HG03045 (cell line): ENCODE results near the gene ACRV1.

Experiments
- ATAC-seq: cut with Tn5 transposase; IDR thresholded peaks from one replicate; pipeline ENCODE4 v1.9.1; 2021; ENCODE audit warnings: mild to moderate bottlenecking, moderate library complexity; ENCODE audit not compliant: unreplicated experiment

ACRV1 gene

GRCh38 chr11:125662689-125663088, 18.0 kb downstream of the ACRV1 start:
- no peak for ATAC-seq

- no peak for ATAC-seq
Observed at GRCh38 chr11:125649465-125650166, 31.0 kb downstream of the ACRV1 start.

- no peak for ATAC-seq
Observed at GRCh38 chr11:125645871-125646270, 34.8 kb downstream of the ACRV1 start.

GRCh38 chr11:125638315-125638714, 42.3 kb downstream of the ACRV1 start:
- no peak for ATAC-seq

- ATAC-seq: no peak
Observed at GRCh38 chr11:125637840-125638239, 42.8 kb downstream of the ACRV1 start.

GRCh38 chr11:125627236-125627910, 53.3 kb downstream of the ACRV1 start:
- ATAC-seq: no peak

- peak; percentile 29 for ATAC-seq
Observed at GRCh38 chr11:125626288-125626950, 54.2 kb downstream of the ACRV1 start.

- peak; percentile 89 for ATAC-seq
Observed at GRCh38 chr11:125625630-125626287, 54.9 kb downstream of the ACRV1 start.

GRCh38 chr11:125625225-125625629, 55.4 kb downstream of the ACRV1 start:
- ATAC-seq: peak; percentile 37

GRCh38 chr11:125624756-125625213, 55.9 kb downstream of the ACRV1 start, which contains the start of gene CHEK1:
CHEK1 (plus strand) TSS chr11:125625163; CDS start chr11:125626769, 1,606 bp downstream.
- ATAC-seq: no peak

- no peak for ATAC-seq
Observed at GRCh38 chr11:125623064-125623463, 57.6 kb downstream of the ACRV1 start.

- no peak for ATAC-seq
Observed at GRCh38 chr11:125621995-125622394, 58.7 kb downstream of the ACRV1 start.
